Measurements from ENCODE around the gene HOXD10.

The HOXD10 gene

GRCh38 chr2:176078541-176079284, 37.9 kb upstream of the HOXD10 start:
- no peak overlapping the region for H3K14ac ChIP-seq (ENCODE audit: low read length in 2 of 2)
- no peak overlapping the region for H2AK5ac ChIP-seq (ENCODE audit: low read length, severe bottlenecking)
- H3K4me1 ChIP-seq (ENCODE audit: control insufficient read depth, insufficient read depth, low read depth, low read length), result peaks cover 24% of the 10 kb centered on the region
- H2BK15ac ChIP-seq (ENCODE audit: low read depth, poor library complexity, severe bottlenecking), result no peak overlapping the region
- no peak overlapping the region for H4K91ac ChIP-seq (ENCODE audit: low read length)
- no peaks in the 10 kb centered on the region for H3K79me1 ChIP-seq (replicated peaks; ENCODE audit: low read length, poor library complexity, severe bottlenecking)
- H3K9me3 ChIP-seq (ENCODE audit: control insufficient read depth, low read length), result peaks cover 4% of the 10 kb centered on the region
- no peak overlapping the region for H2BK5ac ChIP-seq (ENCODE audit: low read depth, low read length, poor library complexity, severe bottlenecking)
- H3K27me3 ChIP-seq (ENCODE audit: control insufficient read depth in 1 of 2, insufficient read depth in 1 of 2, low read length in 2 of 2), result peaks cover 88 to 95% of the 10 kb centered on the region in 2 experiments
- no peak overlapping the region for H3K4ac ChIP-seq (ENCODE audit: low read depth in 1 of 2, low read length in 2 of 2)
- no peak overlapping the region for H3K23ac ChIP-seq (ENCODE audit: low read length in 2 of 2)
- H3K36me3 ChIP-seq (ENCODE audit: control insufficient read depth in 1 of 2, insufficient read depth in 2 of 2, low read depth in 1 of 2, low read length in 2 of 2), result peaks cover 0 to 3% of the 10 kb centered on the region in 2 experiments
- DNase-seq, result no peak
- H3K9ac ChIP-seq (ENCODE audit: low read length), result no peak overlapping the region
- no peak overlapping the region for H3K27ac ChIP-seq (ENCODE audit: low read length, poor library complexity, severe bottlenecking)
- no peak overlapping the region for H2BK120ac ChIP-seq (ENCODE audit: low read depth, low read length)
- peak overlapping the region in 1 of 2 experiments; percentile 55 for H3K4me3 ChIP-seq (ENCODE audit: insufficient read depth in 1 of 2, low read depth in 1 of 2, low read length in 2 of 2)
- H2BK12ac ChIP-seq (ENCODE audit: low read length in 2 of 2), result no peak overlapping the region
- H3K18ac ChIP-seq (ENCODE audit: low read depth in 1 of 2, low read length in 2 of 2), result no peak overlapping the region
- WGBS, result 14% methylated on average over 22 of the region's 25 CpGs
- no peak overlapping the region for H2AFZ ChIP-seq (ENCODE audit: low read depth, low read length)
- no peak overlapping the region for H4K8ac ChIP-seq (ENCODE audit: low read length)
- H3K4me2 ChIP-seq (ENCODE audit: low read length, poor library complexity, severe bottlenecking), result no peak overlapping the region

GRCh38 chr2:176079285-176079830, 37.2 kb upstream of the HOXD10 start:
- Histone ChIP-seq H4K91ac (ENCODE audit: low read length) (no peak overlapping the region), H3K79me1 (replicated peaks; ENCODE audit: low read length, poor library complexity, severe bottlenecking) (no peaks in the 10 kb centered on the region), H2BK15ac (ENCODE audit: low read depth, poor library complexity, severe bottlenecking) (no peak overlapping the region), H3K9me3 (ENCODE audit: control insufficient read depth, low read length) (peaks cover 4% of the 10 kb centered on the region), H3K4me1 (ENCODE audit: control insufficient read depth, insufficient read depth, low read depth, low read length) (peaks cover 24% of the 10 kb centered on the region), H3K4me2 (ENCODE audit: low read length, poor library complexity, severe bottlenecking) (peak overlapping the region; percentile 39), H3K9ac (ENCODE audit: low read length) (no peak overlapping the region), H3K27ac (ENCODE audit: low read length, poor library complexity, severe bottlenecking) (no peak overlapping the region), H3K18ac (ENCODE audit: low read depth in 1 of 2, low read length in 2 of 2) (no peak overlapping the region), H3K14ac (ENCODE audit: low read length in 2 of 2) (no peak overlapping the region), H2BK12ac (ENCODE audit: low read length in 2 of 2) (no peak overlapping the region), H2BK5ac (ENCODE audit: low read depth, low read length, poor library complexity, severe bottlenecking) (no peak overlapping the region), H3K36me3 (ENCODE audit: control insufficient read depth in 1 of 2, insufficient read depth in 2 of 2, low read depth in 1 of 2, low read length in 2 of 2) (peaks cover 0 to 3% of the 10 kb centered on the region in 2 experiments), H2BK120ac (ENCODE audit: low read depth, low read length) (no peak overlapping the region), H4K8ac (ENCODE audit: low read length) (no peak overlapping the region), H2AK5ac (ENCODE audit: low read length, severe bottlenecking) (no peak overlapping the region), H3K4ac (ENCODE audit: low read depth in 1 of 2, low read length in 2 of 2) (no peak overlapping the region), H3K4me3 (ENCODE audit: insufficient read depth in 1 of 2, low read depth in 1 of 2, low read length in 2 of 2) (peak overlapping the region in 1 of 2 experiments; percentile 55), H3K23ac (ENCODE audit: low read length in 2 of 2) (no peak overlapping the region), H3K27me3 (ENCODE audit: control insufficient read depth in 1 of 2, insufficient read depth in 1 of 2, low read length in 2 of 2) (peaks cover 88 to 95% of the 10 kb centered on the region in 2 experiments), H2AFZ (ENCODE audit: low read depth, low read length) (no peak overlapping the region)
- DNase-seq, result no peak
- under 1% methylated on average over 29 of the region's 30 CpGs for WGBS

- Histone ChIP-seq H3K4me2 (ENCODE audit: low read length, poor library complexity, severe bottlenecking) (peak overlapping the region; percentile 63), H3K27me3 (ENCODE audit: control insufficient read depth in 1 of 2, insufficient read depth in 1 of 2, low read length in 2 of 2) (peaks cover 88 to 95% of the 10 kb centered on the region in 2 experiments), H4K8ac (ENCODE audit: low read length) (no peak overlapping the region), H2BK5ac (ENCODE audit: low read depth, low read length, poor library complexity, severe bottlenecking) (no peak overlapping the region), H3K9ac (ENCODE audit: low read length) (no peak overlapping the region), H2AK5ac (ENCODE audit: low read length, severe bottlenecking) (no peak overlapping the region), H3K4me3 (ENCODE audit: insufficient read depth in 1 of 2, low read depth in 1 of 2, low read length in 2 of 2) (peak overlapping the region; percentile 17 to 55), H3K18ac (ENCODE audit: low read depth in 1 of 2, low read length in 2 of 2) (no peak overlapping the region), H2BK120ac (ENCODE audit: low read depth, low read length) (no peak overlapping the region), H2BK12ac (ENCODE audit: low read length in 2 of 2) (no peak overlapping the region), H2AFZ (ENCODE audit: low read depth, low read length) (no peak overlapping the region), H4K91ac (ENCODE audit: low read length) (no peak overlapping the region), H3K14ac (ENCODE audit: low read length in 2 of 2) (no peak overlapping the region), H3K27ac (ENCODE audit: low read length, poor library complexity, severe bottlenecking) (no peak overlapping the region), H3K4ac (ENCODE audit: low read depth in 1 of 2, low read length in 2 of 2) (no peak overlapping the region), H3K36me3 (ENCODE audit: control insufficient read depth in 1 of 2, insufficient read depth in 2 of 2, low read depth in 1 of 2, low read length in 2 of 2) (peaks cover 0 to 3% of the 10 kb centered on the region in 2 experiments), H3K4me1 (ENCODE audit: control insufficient read depth, insufficient read depth, low read depth, low read length) (peaks cover 24% of the 10 kb centered on the region), H3K23ac (ENCODE audit: low read length in 2 of 2) (no peak overlapping the region), H2BK15ac (ENCODE audit: low read depth, poor library complexity, severe bottlenecking) (no peak overlapping the region), H3K9me3 (ENCODE audit: control insufficient read depth, low read length) (peaks cover 4% of the 10 kb centered on the region), H3K79me1 (replicated peaks; ENCODE audit: low read length, poor library complexity, severe bottlenecking) (no peaks in the 10 kb centered on the region)
- no peak for DNase-seq
- under 1% methylated on average over 57 of the region's 86 CpGs for WGBS
Observed at GRCh38 chr2:176079831-176080539, 36.6 kb upstream of the HOXD10 start.

Measured in mesenchymal stem cell (in vitro differentiated cells and primary cell).